Lung (tissue), 12 donors: ENCODE data around the gene WNK2. TPM values are rescaled to one million over a fixed set of nuclear protein-coding genes. Genes with fewer than 3 reads are reported as not detected.

Source experiments
- ATAC-seq: fragments of 200-7000 bp; cut with Tn5 transposase; one replicate; pipeline ENCODE4 v1.9.1; 2020; ENCODE audit warnings: moderate number of reproducible peaks; ENCODE audit not compliant: insufficient read depth, low FRiP score
- DNase-seq, 3 donors: peaks; one replicate each; pipeline ENCODE4 v3.0.0-alpha.2; 2013 to 2017
- H3K27ac ChIP-seq, 2 donors: one replicate each; pipeline ENCODE4 v1.5.1; 2013; ENCODE audit warnings: mild to moderate bottlenecking in 2 of 2, moderate library complexity in 2 of 2, control low read depth in 1 of 2, inconsistent platforms in 1 of 2, low read depth in 1 of 2, low read length in 1 of 2
- H3K27me3 ChIP-seq, 3 donors: one replicate each; pipeline ENCODE4 v1.5.1; 2013; ENCODE audit warnings: low read length in 2 of 3; ENCODE audit not compliant: control insufficient read depth in 3 of 3, insufficient read depth in 3 of 3
- H3K36me3 ChIP-seq, 4 donors: one replicate each; pipeline ENCODE4 v1.5.1; 2013; ENCODE audit warnings: low read length in 4 of 4, mild to moderate bottlenecking in 1 of 4, moderate library complexity in 1 of 4; ENCODE audit not compliant: control insufficient read depth in 4 of 4, insufficient read depth in 4 of 4
- H3K4me1 ChIP-seq, 5 donors: one replicate each; pipeline ENCODE4 v1.5.1; 2013; ENCODE audit warnings: low read length in 5 of 5, mild to moderate bottlenecking in 2 of 5, moderate library complexity in 1 of 5; ENCODE audit not compliant: control insufficient read depth in 5 of 5, insufficient read depth in 5 of 5
- H3K4me3 ChIP-seq: one replicate; pipeline ENCODE4 v1.5.1; 2013; ENCODE audit warnings: mild to moderate bottlenecking, control low read depth, moderate library complexity
- H3K9ac ChIP-seq, 2 donors: one replicate each; pipeline ENCODE4 v1.5.1; 2013; ENCODE audit warnings: low read length in 2 of 2, control low read depth in 1 of 2; ENCODE audit not compliant: insufficient read depth in 1 of 2
- H3K9me3 ChIP-seq, 4 donors: one replicate each; pipeline ENCODE4 v1.5.1; 2013; ENCODE audit warnings: low read length in 3 of 4, mild to moderate bottlenecking in 1 of 4, moderate library complexity in 1 of 4; ENCODE audit not compliant: control insufficient read depth in 4 of 4, insufficient read depth in 3 of 4
- CTCF ChIP-seq: IDR thresholded peaks from 2 replicates; pipeline ENCODE4 v1.5.1; 2012; ENCODE audit warnings: mild to moderate bottlenecking; ENCODE audit errors: control extremely low read depth, extremely low read depth
- WGBS, 2 donors: extraction: QIAGEN DNeasy Blood & Tissue Kit; methylation state at CpG; one replicate each; pipeline ENCODE4 v1.1.7; 2013; 5-methylcytosine and 5-hydroxymethylcytosine counted together
- polyA plus RNA-seq, 2 donors: library from polyadenylated mRNA; stranded (reverse); fragments of 200-250 nt; gene quantifications; one replicate each; pipeline ENCODE4 v1.2.1, GENCODE V29; 2013
- total RNA-seq, 2 donors: library from RNA; depleted of rRNA in 1 of 2; stranded (reverse); fragments of >200 nt in 1 of 2; gene quantifications; one replicate each; pipeline ENCODE4 v1.2.1, GENCODE V29; 2014 to 2021
- donor health status: control.
- donor health status: control.
- donor health status: Bipolar disorder and iron deficiency.
- donor health status: healthy.
- donor health status: DM: yes; HTN: yes; CAD: no.

WNK2 gene
- total and polyA plus RNA-seq, 4 donors: 1.00 to 8.5 (median 2.9) TPM

GRCh38 chr9:93263334-93264229 lies 79.6 kb downstream of the WNK2 start:
- DNase-seq (no peak), ATAC-seq (no peak)
- no peak overlapping the region for H3K4me3 ChIP-seq
- 92 to 93% methylated on average over 35 to 41 of the region's 41 CpGs for WGBS, 2 donors
- H3K36me3 ChIP-seq: no peaks in the 10 kb centered on the region
- H3K4me1 ChIP-seq: no peaks in the 10 kb centered on the region
- no peaks in the 10 kb centered on the region for H3K9me3 ChIP-seq
- H3K27me3 ChIP-seq: no peaks in the 10 kb centered on the region
- H3K27ac ChIP-seq: no peak overlapping the region
- H3K9ac ChIP-seq: no peak overlapping the region
- no peak for TF ChIP-seq CTCF

GRCh38 chr9:93264338-93265125 lies 80.6 kb downstream of the WNK2 start:
- H3K9me3 ChIP-seq: no peaks in the 10 kb centered on the region
- WGBS, 2 donors: 90 to 93% methylated on average over 14 of the region's 14 CpGs
- ATAC-seq (no peak), DNase-seq (no peak)
- no peak overlapping the region for H3K27ac ChIP-seq
- TF ChIP-seq CTCF: no peak
- H3K36me3 ChIP-seq: no peaks in the 10 kb centered on the region
- no peaks in the 10 kb centered on the region for H3K4me1 ChIP-seq
- no peak overlapping the region for H3K4me3 ChIP-seq
- H3K9ac ChIP-seq: no peak overlapping the region
- H3K27me3 ChIP-seq: no peaks in the 10 kb centered on the region

GRCh38 chr9:93265301-93265971 lies 81.5 kb downstream of the WNK2 start:
- H3K27me3 ChIP-seq: no peaks in the 10 kb centered on the region
- ATAC-seq (no peak), DNase-seq (no peak)
- TF ChIP-seq CTCF: no peak
- H3K36me3 ChIP-seq: no peaks in the 10 kb centered on the region
- WGBS, 2 donors: 86 to 93% methylated on average over 12 of the region's 12 CpGs
- H3K4me1 ChIP-seq: no peaks in the 10 kb centered on the region
- no peak overlapping the region for H3K27ac ChIP-seq
- H3K4me3 ChIP-seq: no peak overlapping the region
- no peaks in the 10 kb centered on the region for H3K9me3 ChIP-seq
- no peak overlapping the region for H3K9ac ChIP-seq
